HCT116 (cell line): ENCODE measurements around the gene INSRR. TPM values are rescaled to one million over a fixed set of nuclear protein-coding genes. Genes with fewer than 3 reads are reported as not detected.

Experiments
- ATAC-seq: fragments of 200-7000 bp; cut with Tn5 transposase; 2 replicates; pipeline ENCODE4 v1.9.1; 2020; ENCODE audit warnings: mild to moderate bottlenecking, moderate library complexity
- BruUV-seq: library from RNA; stranded (reverse); fragments of 400-500 nt; replicated peaks from 2 replicates; lab custom pipeline; 2021; lab: Mats Ljungman, UMichigan
- CTCF ChIA-PET: fragments of 300-600 bp; sonication (Branson Sonifier 250); formaldehyde crosslinking; loops from one replicate; lab custom pipeline; 2021; ENCODE audit warnings: antibody characterized with exemption; lab: Charles Lee
- POLR2A ChIA-PET: fragments of 300-600, 350-600 bp; sonication (Branson Sonifier 250); formaldehyde crosslinking; loops from one replicate; lab custom pipeline; 2021; ENCODE audit warnings: antibody characterized with exemption; lab: Charles Lee
- RAD21 ChIA-PET, 2 experiments: fragments of 300-600 bp; sonication (Branson Sonifier 250); formaldehyde crosslinking; loops; one replicate each; lab custom pipeline; 2023; ENCODE audit warnings: low total read pairs in 2 of 2; ENCODE audit not compliant: uncharacterized antibody in 2 of 2, unreplicated experiment in 2 of 2, low non-redundant PET in 1 of 2; lab: Charles Lee
- DNase-seq: peaks from one replicate; pipeline ENCODE4 v3.0.0-alpha.2; 2010; ENCODE audit warnings: low read depth, low spot score
- H2AFZ ChIP-seq: fragments of 200-600 bp; shearing (Covaris generic), sonication (generic); 2 replicates; pipeline ENCODE4 v1.6.1; 2017; ENCODE audit warnings: low read depth, mixed run types, mixed read lengths, antibody characterized with exemption, low read length; ENCODE audit not compliant: poor library complexity, severe bottlenecking
- H3K27ac ChIP-seq: 2 replicates; pipeline ENCODE4 v1.5.1; 2012; ENCODE audit warnings: low read depth, low read length
- H3K27me3 ChIP-seq: fragments of 200-600 bp; sonication (generic); 2 replicates; pipeline ENCODE4 v1.6.1; 2016; ENCODE audit warnings: mixed run types, low read length, mixed read lengths; ENCODE audit not compliant: insufficient read depth
- H3K36me3 ChIP-seq, 2 experiments: fragments of 200-500 bp in 1 of 2; fragments of 200-600 bp in 1 of 2; sonication (Bioruptor generic) in 1 of 2; sonication (generic) in 1 of 2; 2 replicates each; pipeline versions ENCODE4 v1.5.1 to v1.6.1; 2014 to 2016; ENCODE audit warnings: low read length in 2 of 2, inconsistent platforms in 1 of 2, mixed read lengths in 1 of 2, mixed run types in 1 of 2; ENCODE audit not compliant: insufficient read depth in 2 of 2, control insufficient read depth in 1 of 2
- H3K4me1 ChIP-seq, 2 experiments: fragments of 200-600 bp in 1 of 2; sonication (generic) in 1 of 2; 2 replicates each; pipeline versions ENCODE4 v1.5.1 to v1.6.1; 2012 to 2017; ENCODE audit warnings: low read length in 2 of 2, inconsistent platforms in 1 of 2, mild to moderate bottlenecking in 1 of 2, mixed read lengths in 1 of 2, mixed run types in 1 of 2, moderate library complexity in 1 of 2; ENCODE audit not compliant: insufficient read depth in 2 of 2, control insufficient read depth in 1 of 2
- H3K4me2 ChIP-seq: fragments of 200-600 bp; sonication (generic); 2 replicates; pipeline ENCODE4 v1.6.1; 2017; ENCODE audit warnings: mixed run types, low read length, mixed read lengths
- H3K4me3 ChIP-seq, 2 experiments: fragments of 200-600 bp in 1 of 2; sonication (generic) in 1 of 2; replicated peaks in 1 of 2; 2 replicates each; pipeline ENCODE4 v1.5.1; 2011 to 2016; ENCODE audit warnings: low read length in 2 of 2, control low read depth in 1 of 2, low read depth in 1 of 2, mild to moderate bottlenecking in 1 of 2, mixed read lengths in 1 of 2, mixed run types in 1 of 2
- H3K79me2 ChIP-seq: fragments of 200-600 bp; sonication (generic); 2 replicates; pipeline ENCODE4 v1.6.1; 2017; ENCODE audit warnings: mild to moderate bottlenecking, mixed run types, low read length, moderate library complexity, mixed read lengths; ENCODE audit not compliant: insufficient read depth
- H3K9ac ChIP-seq: fragments of 200-600 bp; sonication (generic); 2 replicates; pipeline ENCODE4 v1.6.1; 2016; ENCODE audit warnings: low read length, mixed read lengths
- H3K9me2 ChIP-seq: fragments of 200-600 bp; sonication (generic), shearing (Covaris generic); 2 replicates; pipeline ENCODE4 v1.6.1; 2017; ENCODE audit warnings: mixed run types, mild to moderate bottlenecking, moderate library complexity; ENCODE audit not compliant: insufficient read depth
- H3K9me3 ChIP-seq, 2 experiments: fragments of 200-500 bp in 1 of 2; fragments of 200-600 bp in 1 of 2; sonication (Bioruptor generic) in 1 of 2; sonication (generic) in 1 of 2; 2 replicates each; pipeline ENCODE4 v1.6.1; 2014 to 2017; ENCODE audit warnings: low read length in 2 of 2, mixed read lengths in 2 of 2, inconsistent platforms in 1 of 2, low read depth in 1 of 2, mild to moderate bottlenecking in 1 of 2, mixed run types in 1 of 2, moderate library complexity in 1 of 2; ENCODE audit not compliant: control insufficient read depth in 1 of 2, insufficient read depth in 1 of 2
- H4K20me1 ChIP-seq: fragments of 200-600 bp; sonication (generic), shearing (Covaris generic); 2 replicates; pipeline ENCODE4 v1.6.1; 2017; ENCODE audit warnings: mixed run types, mild to moderate bottlenecking, moderate library complexity; ENCODE audit not compliant: insufficient read depth
- CEBPB ChIP-seq: IDR thresholded peaks from 2 replicates; pipeline ENCODE4 v1.6.1; 2012; ENCODE audit warnings: low read depth
- EGR1 ChIP-seq: IDR thresholded peaks from 2 replicates; pipeline ENCODE4 v1.6.1; 2012; ENCODE audit warnings: low read depth
- ELF1 ChIP-seq: IDR thresholded peaks from 2 replicates; pipeline ENCODE4 v1.6.1; 2012; ENCODE audit warnings: low read depth, borderline replicate concordance
- EZH2phosphoT487 ChIP-seq: fragments of 200-600 bp; IDR thresholded peaks from 2 replicates; pipeline ENCODE4 v1.6.1; 2018; ENCODE audit warnings: antibody characterized with exemption, borderline replicate concordance
- FOSL1 ChIP-seq: IDR thresholded peaks from 2 replicates; pipeline ENCODE4 v1.6.1; 2012; ENCODE audit warnings: low read depth
- JUND ChIP-seq: IDR thresholded peaks from 2 replicates; pipeline ENCODE4 v1.6.1; 2012
- POLR2A ChIP-seq: IDR thresholded peaks from 2 replicates; pipeline ENCODE4 v1.7.0; 2011; ENCODE audit warnings: borderline replicate concordance; ENCODE audit not compliant: insufficient read depth, insufficient read length; ENCODE audit errors: extremely low read depth
- POLR2AphosphoS5 ChIP-seq: IDR thresholded peaks from 2 replicates; pipeline ENCODE4 v1.6.1; 2011; ENCODE audit warnings: mild to moderate bottlenecking, low read depth, low read length, moderate library complexity
- REST ChIP-seq: IDR thresholded peaks from 2 replicates; pipeline ENCODE4 v1.6.1; 2012; ENCODE audit warnings: low read depth
- SIN3A ChIP-seq: IDR thresholded peaks from 2 replicates; pipeline ENCODE4 v1.6.1; 2012; ENCODE audit warnings: low read depth
- SP1 ChIP-seq: IDR thresholded peaks from 2 replicates; pipeline ENCODE4 v1.6.1; 2012; ENCODE audit warnings: low read depth
- SRF ChIP-seq: IDR thresholded peaks from 2 replicates; pipeline ENCODE4 v1.6.1; 2012; ENCODE audit warnings: low read depth
- TCF7L2 ChIP-seq: IDR thresholded peaks from 2 replicates; pipeline ENCODE4 v1.7.0; 2011; ENCODE audit warnings: borderline replicate concordance, inconsistent platforms; ENCODE audit not compliant: insufficient read depth, insufficient read length; ENCODE audit errors: extremely low read depth
- YY1 ChIP-seq: IDR thresholded peaks from 2 replicates; pipeline ENCODE4 v1.6.1; 2011; ENCODE audit warnings: low read length, low read depth, moderate library complexity, mild to moderate bottlenecking; ENCODE audit not compliant: insufficient replicate concordance; ENCODE audit errors: extremely low read depth
- ZBTB33 ChIP-seq: IDR thresholded peaks from 2 replicates; pipeline ENCODE4 v1.6.1; 2011; ENCODE audit warnings: mild to moderate bottlenecking, low read length, moderate library complexity; ENCODE audit not compliant: insufficient replicate concordance; ENCODE audit errors: extremely low read depth
- ZFX ChIP-seq: fragments of 450-650 bp; IDR thresholded peaks from 2 replicates; pipeline ENCODE4 v1.6.1; 2017
- intact Hi-C: fragments of 100-400 bp; cut with micrococcal nuclease; formaldehyde crosslinking; loops from 2 replicates; pipeline ENCODE4 v1.10.0; 2022
- total RNA-seq: library from RNA; stranded (reverse); gene quantifications from one replicate; pipeline ENCODE4 v1.2.1, GENCODE V29; 2021; ENCODE audit not compliant: unreplicated experiment
- TF ChIP-seq, protein P1 (sequence below), 3 experiments: fragments of 200-600 bp in 1 of 3; sonication (generic) in 1 of 3; IDR thresholded peaks in 2 of 3; conservative IDR thresholded peaks in 1 of 3; 2 replicates each; pipeline ENCODE4 v1.5.1; 2012 to 2017; ENCODE audit warnings: low read depth in 2 of 3, low read length in 2 of 3, antibody characterized with exemption in 1 of 3, borderline replicate concordance in 1 of 3, control low read depth in 1 of 3, mild to moderate bottlenecking in 1 of 3, mixed read lengths in 1 of 3, mixed run types in 1 of 3, moderate library complexity in 1 of 3; ENCODE audit not compliant: insufficient read depth in 1 of 3
- TF ChIP-seq, protein P2 (sequence below): IDR thresholded peaks from 2 replicates; pipeline ENCODE4 v1.6.1; 2012
- TF ChIP-seq, protein P3 (sequence below): IDR thresholded peaks from 2 replicates; pipeline ENCODE4 v1.6.1; 2012

The INSRR gene
- total RNA-seq, 1 experiment from 2014 or later: not detected

DNA sequence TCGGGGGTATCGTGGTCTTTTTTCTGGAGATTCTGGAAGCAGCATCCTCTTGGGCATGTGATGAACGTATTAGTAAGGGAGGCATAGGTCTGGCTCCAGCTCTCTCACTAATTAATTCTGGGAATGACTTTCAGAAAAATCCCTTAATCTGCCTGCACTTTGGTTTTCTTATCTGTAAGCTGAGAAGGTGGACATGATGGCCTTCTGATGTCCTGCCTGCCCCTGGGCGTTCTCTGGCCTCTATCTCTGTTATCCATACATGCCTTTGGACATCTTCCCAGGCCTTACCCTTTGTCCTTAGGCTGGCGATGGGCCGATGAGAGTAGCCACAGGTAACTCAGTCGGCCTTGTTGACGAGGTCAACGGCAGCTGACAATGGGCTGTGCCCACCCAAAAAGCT is 10.5 kb upstream of the INSRR start:
- Histone ChIP-seq H3K79me2 (no peaks in the 10 kb centered on the region), H3K36me3 (no peaks in the 10 kb centered on the region), H3K4me2 (no peak overlapping the region), H3K4me3 (no peak overlapping the region), H3K9me3 (no peaks in the 10 kb centered on the region), H3K4me1 (peaks cover 0 to 15% of the 10 kb centered on the region in 2 experiments; a peak in 2 of 4 replicates), H3K27ac (no peak overlapping the region), H4K20me1 (no peaks in the 10 kb centered on the region), H3K9me2 (no peaks in the 10 kb centered on the region), H3K27me3 (no peaks in the 10 kb centered on the region), H2AFZ (no peak overlapping the region), H3K9ac (no peak overlapping the region)
- ChIA-PET POLR2A (no interaction called here), CTCF (interaction anchor here (1.3 kb wide), 1 partner anchor 143 kb away, joined by 4 read pairs; no protein-coding TSS in a partner anchor), RAD21 (no interaction called here)
- no peak for ATAC-seq
- intact Hi-C loops: no loop called here
- BruUV-seq: no TSS peak
- no peak for TF ChIP-seq SIN3A
- TF ChIP-seq JUND: no peak
- TF ChIP-seq ZFX: no peak
- no peak for TF ChIP-seq YY1
- no peak for TF ChIP-seq POLR2A
- no peak for TF ChIP-seq EGR1
- TF ChIP-seq ZBTB33: no peak
- TF ChIP-seq, protein P1, sequence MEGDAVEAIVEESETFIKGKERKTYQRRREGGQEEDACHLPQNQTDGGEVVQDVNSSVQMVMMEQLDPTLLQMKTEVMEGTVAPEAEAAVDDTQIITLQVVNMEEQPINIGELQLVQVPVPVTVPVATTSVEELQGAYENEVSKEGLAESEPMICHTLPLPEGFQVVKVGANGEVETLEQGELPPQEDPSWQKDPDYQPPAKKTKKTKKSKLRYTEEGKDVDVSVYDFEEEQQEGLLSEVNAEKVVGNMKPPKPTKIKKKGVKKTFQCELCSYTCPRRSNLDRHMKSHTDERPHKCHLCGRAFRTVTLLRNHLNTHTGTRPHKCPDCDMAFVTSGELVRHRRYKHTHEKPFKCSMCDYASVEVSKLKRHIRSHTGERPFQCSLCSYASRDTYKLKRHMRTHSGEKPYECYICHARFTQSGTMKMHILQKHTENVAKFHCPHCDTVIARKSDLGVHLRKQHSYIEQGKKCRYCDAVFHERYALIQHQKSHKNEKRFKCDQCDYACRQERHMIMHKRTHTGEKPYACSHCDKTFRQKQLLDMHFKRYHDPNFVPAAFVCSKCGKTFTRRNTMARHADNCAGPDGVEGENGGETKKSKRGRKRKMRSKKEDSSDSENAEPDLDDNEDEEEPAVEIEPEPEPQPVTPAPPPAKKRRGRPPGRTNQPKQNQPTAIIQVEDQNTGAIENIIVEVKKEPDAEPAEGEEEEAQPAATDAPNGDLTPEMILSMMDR (IDR thresholded peaks at IDR 0.05 in 2 of 3, conservative IDR thresholded peaks at IDR 0.05 in 1 of 3; ENCODE audit: borderline replicate concordance in 1 of 3, insufficient read depth in 1 of 3, low read depth in 2 of 3, low read length in 2 of 3): no peak
- TF ChIP-seq FOSL1: no peak
- TF ChIP-seq SRF: no peak
- TF ChIP-seq, protein P2, sequence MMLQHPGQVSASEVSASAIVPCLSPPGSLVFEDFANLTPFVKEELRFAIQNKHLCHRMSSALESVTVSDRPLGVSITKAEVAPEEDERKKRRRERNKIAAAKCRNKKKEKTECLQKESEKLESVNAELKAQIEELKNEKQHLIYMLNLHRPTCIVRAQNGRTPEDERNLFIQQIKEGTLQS: no peak
- TF ChIP-seq REST: no peak
- TF ChIP-seq CEBPB: no peak
- no peak for TF ChIP-seq ELF1
- TF ChIP-seq SP1: no peak
- TF ChIP-seq, protein P3, sequence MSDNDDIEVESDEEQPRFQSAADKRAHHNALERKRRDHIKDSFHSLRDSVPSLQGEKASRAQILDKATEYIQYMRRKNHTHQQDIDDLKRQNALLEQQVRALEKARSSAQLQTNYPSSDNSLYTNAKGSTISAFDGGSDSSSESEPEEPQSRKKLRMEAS: no peak
- TF ChIP-seq TCF7L2: no peak
- no peak for TF ChIP-seq EZH2phosphoT487
- TF ChIP-seq POLR2AphosphoS5: no peak
- DNase-seq: no peak
